IPS DF 6.9 (cell line): Measurements from ENCODE around the gene NUDT11.
"Not testable (repeated sequence)": the region's sequence is repeated elsewhere in the genome, so short reads cannot be mapped to it uniquely, and the experiment has no call there.

ENCODE experiments used
- DNase-seq: peaks from one replicate; pipeline ENCODE4 v3.0.0-alpha.2; 2013; ENCODE audit warnings: low read depth, low spot score
- H3K27ac ChIP-seq: one replicate; pipeline ENCODE4 v1.5.1; 2013; ENCODE audit warnings: low read length, control low read depth
- H3K27me3 ChIP-seq: 2 replicates; pipeline ENCODE4 v1.6.1; 2013; ENCODE audit warnings: mild to moderate bottlenecking, low read length; ENCODE audit not compliant: control insufficient read depth, insufficient read depth
- H3K36me3 ChIP-seq: 2 replicates; pipeline ENCODE4 v1.6.1; 2013; ENCODE audit warnings: low read length; ENCODE audit not compliant: control insufficient read depth, insufficient read depth
- H3K4me1 ChIP-seq: 2 replicates; pipeline ENCODE4 v1.6.1; 2013; ENCODE audit warnings: low read length; ENCODE audit not compliant: control insufficient read depth, insufficient read depth
- H3K4me3 ChIP-seq: 2 replicates; pipeline ENCODE4 v1.5.1; 2013; ENCODE audit warnings: mild to moderate bottlenecking, low read length
- H3K9me3 ChIP-seq: 2 replicates; pipeline ENCODE4 v1.6.1; 2013; ENCODE audit warnings: low read length, inconsistent platforms; ENCODE audit not compliant: control insufficient read depth, insufficient read depth
- WGBS: extraction: QIAGEN DNeasy Blood & Tissue Kit; methylation state at CpG from one replicate; pipeline ENCODE4 v1.1.7; 2013; ENCODE audit warnings: mixed read lengths, missing lambda C conversion rate; ENCODE audit not compliant: insufficient read length, insufficient coverage; 5-methylcytosine and 5-hydroxymethylcytosine counted together

The NUDT11 gene

DNA sequence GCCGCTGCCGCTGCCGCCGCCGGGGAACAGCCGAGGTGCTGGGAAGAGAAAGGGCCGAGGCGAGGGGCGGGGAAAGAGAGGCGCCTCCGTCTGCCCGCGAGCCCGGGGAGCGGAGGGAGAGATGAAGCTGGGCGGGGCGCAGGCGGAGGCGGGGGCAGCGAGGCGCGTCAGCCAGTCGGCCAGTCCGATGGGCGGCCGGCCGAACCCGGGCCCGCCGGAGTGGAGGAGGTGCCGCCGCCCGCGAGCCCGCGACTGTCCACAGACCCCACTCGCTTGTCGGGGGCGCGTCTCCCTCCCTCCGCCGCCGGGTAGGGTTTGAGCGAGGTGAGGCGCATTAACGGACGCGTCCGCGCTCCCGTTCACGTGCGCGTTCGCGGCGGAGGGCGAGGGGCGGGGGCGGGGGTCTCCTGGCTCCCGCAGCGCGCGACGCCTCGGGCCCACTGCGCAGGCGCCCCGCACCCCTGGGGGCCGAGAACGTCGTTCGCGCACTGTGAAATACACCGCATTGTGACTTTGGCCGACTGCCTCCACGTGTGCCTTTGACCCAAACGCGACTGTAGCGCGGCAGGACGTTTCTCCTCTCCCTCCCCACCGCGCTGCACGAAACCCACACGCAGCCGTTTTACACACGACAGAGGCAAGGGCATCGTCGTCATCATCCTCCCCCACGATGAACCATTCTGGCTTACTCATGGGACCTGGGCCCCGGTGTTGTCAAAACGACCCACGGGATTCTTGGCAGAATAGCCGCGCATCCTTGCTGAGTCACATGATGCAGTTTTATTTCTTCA lies at the start of gene NUDT11:
TSS of gene NUDT11 (minus strand) at position 92 of the 791 bp plus-strand sequence. CDS start 148 bp downstream, outside the sequence.
- no CpG with 5 or more reads among the region's 96 CpGs for WGBS
- Histone ChIP-seq H3K27ac (no peak within 1 kb of the TSS), H3K27me3 (no peaks in the 10 kb centered on the region), H3K36me3 (no peaks in the 10 kb centered on the region), H3K4me3 (peak within 1 kb of the TSS; percentile 84), H3K4me1 (no peaks in the 10 kb centered on the region), H3K9me3 (no peaks in the 10 kb centered on the region)
- peak; percentile 13 for DNase-seq

DNA sequence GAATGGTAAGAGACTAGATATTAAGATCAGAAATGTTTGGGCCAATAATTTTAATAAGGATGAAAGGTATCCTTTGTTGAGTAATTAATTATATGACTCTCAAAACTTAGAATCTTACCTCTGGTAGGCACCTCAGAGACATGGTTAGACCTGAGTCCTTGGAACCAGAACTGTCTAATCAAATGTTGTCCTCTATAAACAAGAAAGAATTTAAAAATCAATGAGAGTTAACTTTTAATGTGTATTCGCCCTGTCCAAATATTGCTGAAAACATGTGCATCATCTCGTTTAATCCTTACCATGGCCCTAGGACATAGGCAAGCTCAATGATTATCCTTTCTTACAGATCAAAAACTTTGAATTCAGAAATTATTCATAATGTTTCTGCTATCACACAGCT lies 24.0 kb upstream of the NUDT11 start:
- no peaks in the 10 kb centered on the region for H3K4me1 ChIP-seq
- H3K27me3 ChIP-seq: no peaks in the 10 kb centered on the region
- no peak for DNase-seq
- no peak overlapping the region for H3K4me3 ChIP-seq
- no peak overlapping the region for H3K27ac ChIP-seq
- WGBS: no CpG with 5 or more reads among the region's 2 CpGs
- H3K36me3 ChIP-seq: no peaks in the 10 kb centered on the region
- no peaks in the 10 kb centered on the region for H3K9me3 ChIP-seq

DNA sequence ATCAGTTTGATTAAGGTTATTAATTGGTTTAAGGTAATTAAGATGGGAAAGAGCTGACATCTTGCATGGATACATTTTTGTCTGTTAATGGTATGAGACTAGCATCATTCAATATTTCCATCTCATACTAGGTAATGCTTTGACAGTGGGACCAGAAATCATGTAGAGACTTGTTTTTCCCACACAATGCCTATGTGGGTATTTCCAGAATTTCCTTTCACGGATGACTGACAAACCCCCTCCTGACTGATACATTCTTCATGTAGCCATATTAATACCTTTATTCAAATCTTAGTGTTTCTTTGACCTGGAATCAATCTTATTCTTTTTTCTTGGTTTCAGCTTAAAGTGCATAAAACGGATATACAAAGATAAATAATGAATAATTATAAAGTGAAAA lies 22.7 kb upstream of the NUDT11 start:
- H3K27ac ChIP-seq, H3K27me3 ChIP-seq, H3K9me3 ChIP-seq, DNase-seq, H3K36me3 ChIP-seq, H3K4me1 ChIP-seq, H3K4me3 ChIP-seq: not testable (repeated sequence)
- no CpG with 5 or more reads among the region's 2 CpGs for WGBS

DNA sequence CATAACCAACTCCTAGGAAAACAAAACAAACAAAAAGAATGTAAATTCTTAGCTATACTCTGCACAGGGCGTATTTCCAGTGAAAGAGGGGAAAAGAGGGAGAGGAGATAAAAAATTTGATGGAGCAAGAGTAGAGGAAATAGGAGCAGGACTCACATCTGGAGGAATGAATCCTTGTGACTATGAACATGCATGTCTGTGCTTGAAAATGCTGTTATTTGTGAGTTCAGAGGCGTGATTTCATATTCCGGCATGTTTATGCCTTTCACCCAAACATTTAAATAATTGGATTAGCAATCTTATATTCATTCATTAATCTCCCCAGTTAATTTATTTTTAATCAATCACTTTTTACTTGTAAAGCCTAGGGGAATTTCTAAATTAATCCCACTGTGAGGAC lies 11.2 kb upstream of the NUDT11 start:
- no CpG with 5 or more reads among the region's 3 CpGs for WGBS
- Histone ChIP-seq H3K27ac (no peak overlapping the region), H3K9me3 (no peaks in the 10 kb centered on the region), H3K27me3 (no peaks in the 10 kb centered on the region), H3K4me3 (no peak overlapping the region), H3K36me3 (no peaks in the 10 kb centered on the region), H3K4me1 (no peaks in the 10 kb centered on the region)
- DNase-seq: no peak

DNA sequence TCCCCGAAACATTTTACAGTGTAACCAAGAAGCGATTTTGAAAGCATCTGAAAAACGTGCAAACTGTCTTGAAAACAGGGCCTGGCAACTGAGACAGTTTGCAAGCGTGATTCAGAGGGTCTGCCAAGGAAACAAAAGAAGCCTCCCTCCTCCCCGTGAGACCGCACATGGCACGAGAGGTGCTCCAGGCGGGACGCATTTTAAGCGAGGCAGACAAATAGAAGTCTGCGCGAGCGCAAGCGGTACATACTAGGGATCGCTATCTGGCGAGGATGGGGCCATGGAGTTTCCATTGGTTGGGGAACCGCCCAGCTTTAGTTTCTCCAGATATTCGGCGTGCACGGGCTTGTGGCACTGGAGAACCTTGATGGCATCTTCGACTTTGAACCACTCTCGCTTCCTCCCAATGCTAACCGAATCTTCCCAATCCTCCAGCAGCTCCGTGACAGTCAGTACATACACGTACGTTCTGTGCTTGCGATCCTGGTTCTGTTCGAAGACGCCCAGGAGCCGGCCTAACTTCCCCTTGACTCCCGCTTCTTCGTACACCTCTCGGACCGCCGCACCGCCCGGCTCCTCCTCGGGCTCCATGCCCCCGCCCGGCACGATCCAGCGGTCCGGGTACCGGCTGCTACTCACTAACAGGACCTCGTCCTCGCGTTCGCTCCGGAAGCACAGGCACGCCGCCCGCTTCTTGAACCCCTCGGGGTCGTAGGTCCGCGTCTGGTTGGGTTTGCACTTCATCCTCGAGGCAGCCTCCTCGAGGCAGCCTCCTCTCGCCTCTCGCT lies 497 bp downstream of the NUDT11 start:
- H3K27ac ChIP-seq, DNase-seq, H3K9me3 ChIP-seq, H3K4me1 ChIP-seq, H3K27me3 ChIP-seq, H3K36me3 ChIP-seq: not testable (repeated sequence)
- WGBS: no CpG with 5 or more reads among the region's 60 CpGs
- peak overlapping the region; percentile 84; the same call in 1 of the 2 replicates for H3K4me3 ChIP-seq

DNA sequence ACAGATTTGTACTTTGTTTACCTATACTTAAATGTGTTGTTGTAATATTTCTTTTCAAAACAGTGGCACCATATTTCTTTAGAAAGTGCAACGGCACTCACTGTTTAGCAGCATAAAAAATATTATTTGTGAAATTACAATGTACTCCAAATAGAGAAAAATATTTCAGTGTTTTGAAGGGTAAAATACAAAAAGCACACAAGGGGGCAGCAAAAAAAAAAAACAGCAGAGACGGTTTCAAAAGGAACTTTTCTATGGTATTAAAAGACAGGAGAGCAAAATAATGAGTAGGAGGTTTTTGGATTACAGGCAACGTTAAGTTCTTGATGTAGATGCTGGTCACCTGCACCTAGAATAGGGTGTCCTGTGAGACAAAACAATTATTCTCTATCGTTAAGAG lies 2.0 kb downstream of the NUDT11 start:
- Histone ChIP-seq H3K4me3 (no peak overlapping the region), H3K36me3 (no peaks in the 10 kb centered on the region), H3K4me1 (no peaks in the 10 kb centered on the region), H3K9me3 (no peaks in the 10 kb centered on the region), H3K27ac (no peak overlapping the region), H3K27me3 (no peaks in the 10 kb centered on the region)
- WGBS: no CpG with 5 or more reads among the region's 4 CpGs
- no peak for DNase-seq

DNA sequence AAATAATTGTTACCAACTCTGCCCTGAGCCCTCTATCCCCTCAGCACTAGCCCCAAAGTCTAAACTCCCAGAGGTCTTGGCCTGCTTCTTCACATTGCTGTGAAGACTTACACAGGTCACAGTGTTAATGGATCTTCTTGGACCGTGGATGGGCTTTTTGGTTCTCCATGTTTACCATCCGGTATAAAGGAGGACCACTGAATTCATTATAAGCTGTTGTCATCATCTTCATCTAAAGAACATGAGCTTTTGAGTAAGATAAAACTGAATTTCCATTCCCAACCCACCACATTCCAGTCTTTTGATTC lies 8.5 kb downstream of the NUDT11 start:
- Histone ChIP-seq H3K27me3 (no peaks in the 10 kb centered on the region), H3K27ac (no peak overlapping the region), H3K4me1 (no peaks in the 10 kb centered on the region), H3K36me3 (no peaks in the 10 kb centered on the region), H3K9me3 (no peaks in the 10 kb centered on the region), H3K4me3 (no peak overlapping the region)
- no peak for DNase-seq
- WGBS: no CpG with 5 or more reads among the region's 2 CpGs

DNA sequence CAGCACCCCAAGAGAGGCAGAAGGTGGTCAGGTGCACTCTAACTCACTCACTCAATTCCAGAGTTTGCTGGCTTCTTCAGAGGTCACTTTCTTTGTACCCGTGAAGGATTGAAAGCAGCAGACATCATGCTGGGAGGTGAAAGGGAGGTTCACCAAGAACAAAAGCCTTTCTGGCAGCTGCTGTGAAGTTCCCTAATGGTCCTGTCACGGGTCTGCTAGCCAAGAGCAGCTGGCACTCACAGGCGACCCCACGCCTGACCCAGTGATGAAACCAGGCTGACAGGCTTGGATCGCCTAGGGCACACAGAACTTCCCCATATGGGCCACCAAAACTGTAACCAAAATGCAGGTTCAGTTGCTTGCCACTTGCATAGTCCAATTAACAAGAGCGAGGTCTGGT lies 11.8 kb downstream of the NUDT11 start:
- Histone ChIP-seq H3K4me1 (no peaks in the 10 kb centered on the region), H3K36me3 (no peaks in the 10 kb centered on the region), H3K27me3 (no peaks in the 10 kb centered on the region), H3K27ac (no peak overlapping the region), H3K9me3 (no peaks in the 10 kb centered on the region), H3K4me3 (no peak overlapping the region)
- no peak for DNase-seq
- no CpG with 5 or more reads among the region's 6 CpGs for WGBS

DNA sequence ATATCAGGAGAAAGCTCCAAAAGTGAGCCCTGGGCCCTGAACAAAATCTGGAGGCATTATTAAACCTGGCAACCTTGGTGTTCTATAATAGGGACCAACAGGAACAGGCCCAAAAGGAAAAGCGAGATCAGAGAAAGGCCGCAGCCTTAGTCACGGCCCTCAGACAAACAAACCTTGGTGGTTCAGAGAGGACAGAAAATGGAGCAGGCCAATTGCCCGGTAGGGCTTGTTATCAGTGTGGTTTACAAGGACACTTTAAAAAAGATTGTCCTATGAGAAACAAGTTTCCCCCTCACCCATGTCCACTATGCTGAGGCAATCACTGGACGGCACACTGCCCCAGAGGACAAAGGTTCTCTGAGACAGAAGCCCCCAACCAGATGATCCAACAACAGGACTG lies 14.0 kb downstream of the NUDT11 start:
- not testable (repeated sequence) for H3K4me1 ChIP-seq, H3K36me3 ChIP-seq, H3K27ac ChIP-seq, H3K9me3 ChIP-seq, H3K4me3 ChIP-seq, H3K27me3 ChIP-seq, DNase-seq
- WGBS: no CpG with 5 or more reads among the region's 5 CpGs

DNA sequence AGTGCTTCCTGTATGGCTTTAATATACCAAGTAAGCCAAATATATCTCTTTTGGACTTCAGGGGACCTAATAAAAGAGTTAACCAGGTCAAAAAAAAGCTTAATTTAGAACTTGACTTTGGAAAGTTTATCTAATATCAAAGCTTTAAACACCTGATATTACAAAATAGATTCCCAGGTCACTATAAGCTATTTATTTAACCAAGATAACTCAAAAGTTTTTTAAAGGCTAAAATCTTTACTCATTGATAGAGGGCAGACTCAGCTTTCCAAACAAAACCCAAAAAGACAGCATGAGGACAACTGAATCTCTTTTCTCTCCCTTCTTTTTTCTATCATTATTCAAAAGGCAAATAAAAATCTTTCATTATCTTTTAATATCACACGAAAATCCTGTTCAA lies 19.5 kb downstream of the NUDT11 start:
- Histone ChIP-seq H3K4me1 (no peaks in the 10 kb centered on the region), H3K27me3 (no peaks in the 10 kb centered on the region), H3K36me3 (no peaks in the 10 kb centered on the region), H3K4me3 (no peak overlapping the region), H3K27ac (no peak overlapping the region), H3K9me3 (no peaks in the 10 kb centered on the region)
- no CpG with 5 or more reads among the region's 1 CpG for WGBS
- DNase-seq: no peak

DNA sequence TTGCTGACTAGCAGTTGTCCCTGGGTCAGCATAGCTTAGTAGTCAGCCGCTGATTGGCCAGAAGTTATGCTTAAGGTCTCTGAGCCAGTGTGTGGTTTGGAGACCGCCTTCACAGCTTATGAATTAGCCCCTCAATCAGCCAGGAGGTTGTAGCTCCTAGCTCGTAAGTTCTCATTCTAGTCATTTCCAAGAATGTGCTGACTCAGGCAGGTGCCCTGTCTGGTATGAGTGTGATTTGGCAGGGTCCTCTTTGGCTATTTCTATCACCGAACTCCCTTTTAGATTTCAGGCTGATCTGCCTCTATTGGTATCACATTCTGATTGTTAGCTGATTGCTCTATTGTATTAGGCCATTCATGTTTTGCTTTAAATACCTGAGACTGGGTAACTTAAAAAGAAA lies 33.1 kb downstream of the NUDT11 start:
- WGBS: no CpG with 5 or more reads among the region's 4 CpGs
- no peaks in the 10 kb centered on the region for H3K36me3 ChIP-seq

More for the DNA sequence above, 33.1 kb downstream of the NUDT11 start:
- Histone ChIP-seq H3K27me3 (no peaks in the 10 kb centered on the region), H3K4me1 (no peaks in the 10 kb centered on the region), H3K9me3 (no peaks in the 10 kb centered on the region), H3K27ac (no peak overlapping the region), H3K4me3 (no peak overlapping the region)
- DNase-seq: no peak
